IPS DF 4.7 (cell line): ENCODE data around the gene DGKZ.

Experiments used
- DNase-seq: peaks from one replicate; pipeline ENCODE4 v3.0.0-alpha.2; 2013; ENCODE audit warnings: low spot score; ENCODE audit errors: extremely low read depth

The DGKZ gene

GRCh38 chr11:46427364-46427763 is 80.1 kb downstream of the DGKZ start:
- DNase-seq: peak; percentile 28

- no peak for DNase-seq
Observed at GRCh38 chr11:46429717-46430116, 82.5 kb downstream of the DGKZ start.
